SU-DHL-6 (cell line): Measurements from ENCODE around the gene ZNF132.

ENCODE experiments used
- H2AFZ ChIP-seq: fragments of 200-600 bp; sonication (generic); 2 replicates; pipeline ENCODE4 v1.6.1; 2014; ENCODE audit warnings: low read depth, mild to moderate bottlenecking, moderate library complexity, mixed read lengths, antibody characterized with exemption, low read length; ENCODE audit not compliant: severe bottlenecking
- H3F3A ChIP-seq: fragments of 200-600 bp; shearing (Covaris generic); 2 replicates; pipeline ENCODE4 v1.6.0; 2016; ENCODE audit warnings: antibody characterized with exemption, mild to moderate bottlenecking; ENCODE audit not compliant: insufficient read depth
- H3K27ac ChIP-seq: fragments of 200-600 bp; sonication (generic); 2 replicates; pipeline ENCODE4 v1.5.1; 2016; ENCODE audit warnings: low read depth, mild to moderate bottlenecking, low read length, moderate library complexity, mixed read lengths
- H3K27me3 ChIP-seq: fragments of 200-600 bp; sonication (generic), shearing (Covaris generic); 2 replicates; pipeline ENCODE4 v1.6.0; 2014; ENCODE audit warnings: mild to moderate bottlenecking, low read length
- H3K36me3 ChIP-seq: fragments of 200-600 bp; sonication (generic); 2 replicates; pipeline ENCODE4 v1.6.1; 2014; ENCODE audit warnings: mild to moderate bottlenecking, low read length, mixed read lengths
- H3K4me2 ChIP-seq: fragments of 300-600, 200-600 bp; shearing (Covaris generic), sonication (generic); 2 replicates; pipeline ENCODE4 v1.6.0; 2014; ENCODE audit warnings: low read length, low read depth, mild to moderate bottlenecking; ENCODE audit not compliant: poor library complexity, severe bottlenecking
- H3K4me3 ChIP-seq: fragments of 200-600 bp; sonication (generic); 2 replicates; pipeline ENCODE4 v1.5.1; 2014; ENCODE audit warnings: antibody characterized with exemption, low read length, mild to moderate bottlenecking, mixed read lengths; ENCODE audit not compliant: insufficient read depth, poor library complexity, severe bottlenecking
- H3K79me2 ChIP-seq: fragments of 200-600 bp; sonication (generic); 2 replicates; pipeline ENCODE4 v1.6.1; 2014; ENCODE audit warnings: mild to moderate bottlenecking, low read length, moderate library complexity; ENCODE audit not compliant: insufficient read depth
- H3K9ac ChIP-seq: fragments of 200-600 bp; sonication (generic); 2 replicates; pipeline ENCODE4 v1.7.0; 2014; ENCODE audit warnings: mild to moderate bottlenecking, low read length
- H3K9me2 ChIP-seq: fragments of 200-600 bp; sonication (generic); replicated peaks from 2 replicates; pipeline ENCODE4 v1.6.1; 2014; ENCODE audit warnings: low read length; ENCODE audit not compliant: insufficient read depth
- H3K9me3 ChIP-seq: fragments of 200-600 bp; sonication (generic); 2 replicates; pipeline ENCODE4 v1.6.1; 2014; ENCODE audit warnings: low read length, mixed read lengths; ENCODE audit not compliant: insufficient read depth
- H4K20me1 ChIP-seq: fragments of 200-600 bp; sonication (generic); 2 replicates; pipeline ENCODE4 v1.6.1; 2014; ENCODE audit warnings: low read depth, mild to moderate bottlenecking, antibody characterized with exemption, low read length, moderate library complexity, mixed read lengths
- EZH2phosphoT487 ChIP-seq: fragments of 200-600 bp; sonication (generic), shearing (Covaris generic); conservative IDR thresholded peaks from 2 replicates; pipeline ENCODE4 v1.6.1; 2018; ENCODE audit warnings: mild to moderate bottlenecking, antibody characterized with exemption, low read length, moderate library complexity, mixed read lengths
- TF ChIP-seq, protein P1 (sequence below): fragments of 200-600 bp; sonication (generic); IDR thresholded peaks from one replicate; pipeline ENCODE4 v1.5.1; 2017; ENCODE audit warnings: antibody characterized with exemption, mild to moderate bottlenecking, low read length, moderate library complexity; ENCODE audit not compliant: insufficient read depth, poor library complexity, severe bottlenecking

Gene ZNF132

DNA sequence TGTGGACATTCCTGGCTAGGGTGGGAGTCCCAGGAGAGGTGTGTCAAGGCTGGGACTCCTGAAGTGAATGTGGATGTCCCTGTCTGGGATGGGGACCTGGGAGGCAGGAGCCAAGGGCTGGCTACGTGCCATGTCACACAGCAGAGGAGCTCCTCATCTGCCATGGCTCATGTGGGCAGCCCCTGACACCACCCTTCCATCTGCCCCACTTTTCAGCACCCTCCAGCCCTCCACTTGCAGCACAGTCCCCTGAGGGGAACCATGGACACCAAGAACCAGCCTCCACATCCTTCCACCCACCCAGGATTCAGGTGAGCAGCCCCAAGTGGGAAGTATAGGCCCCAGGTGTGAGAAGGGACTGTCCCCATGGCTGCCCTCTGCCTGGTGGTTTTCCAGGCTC lies 37.9 kb upstream of the ZNF132 start:
- no peak overlapping the region for H3K27ac ChIP-seq
- H3K9ac ChIP-seq: no peak overlapping the region
- H3K79me2 ChIP-seq: no peaks in the 10 kb centered on the region
- H3K9me2 ChIP-seq: no peaks in the 10 kb centered on the region
- no peak for TF ChIP-seq EZH2phosphoT487
- TF ChIP-seq, protein P1, sequence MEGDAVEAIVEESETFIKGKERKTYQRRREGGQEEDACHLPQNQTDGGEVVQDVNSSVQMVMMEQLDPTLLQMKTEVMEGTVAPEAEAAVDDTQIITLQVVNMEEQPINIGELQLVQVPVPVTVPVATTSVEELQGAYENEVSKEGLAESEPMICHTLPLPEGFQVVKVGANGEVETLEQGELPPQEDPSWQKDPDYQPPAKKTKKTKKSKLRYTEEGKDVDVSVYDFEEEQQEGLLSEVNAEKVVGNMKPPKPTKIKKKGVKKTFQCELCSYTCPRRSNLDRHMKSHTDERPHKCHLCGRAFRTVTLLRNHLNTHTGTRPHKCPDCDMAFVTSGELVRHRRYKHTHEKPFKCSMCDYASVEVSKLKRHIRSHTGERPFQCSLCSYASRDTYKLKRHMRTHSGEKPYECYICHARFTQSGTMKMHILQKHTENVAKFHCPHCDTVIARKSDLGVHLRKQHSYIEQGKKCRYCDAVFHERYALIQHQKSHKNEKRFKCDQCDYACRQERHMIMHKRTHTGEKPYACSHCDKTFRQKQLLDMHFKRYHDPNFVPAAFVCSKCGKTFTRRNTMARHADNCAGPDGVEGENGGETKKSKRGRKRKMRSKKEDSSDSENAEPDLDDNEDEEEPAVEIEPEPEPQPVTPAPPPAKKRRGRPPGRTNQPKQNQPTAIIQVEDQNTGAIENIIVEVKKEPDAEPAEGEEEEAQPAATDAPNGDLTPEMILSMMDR: no peak
- H3K9me3 ChIP-seq: no peaks in the 10 kb centered on the region
- H3F3A ChIP-seq: peaks cover 10% of the 10 kb centered on the region
- no peak overlapping the region for H3K4me3 ChIP-seq
- no peak overlapping the region for H3K4me2 ChIP-seq
- H3K36me3 ChIP-seq: no peaks in the 10 kb centered on the region
- no peaks in the 10 kb centered on the region for H3K27me3 ChIP-seq
- H4K20me1 ChIP-seq: no peaks in the 10 kb centered on the region
- no peak overlapping the region for H2AFZ ChIP-seq

DNA sequence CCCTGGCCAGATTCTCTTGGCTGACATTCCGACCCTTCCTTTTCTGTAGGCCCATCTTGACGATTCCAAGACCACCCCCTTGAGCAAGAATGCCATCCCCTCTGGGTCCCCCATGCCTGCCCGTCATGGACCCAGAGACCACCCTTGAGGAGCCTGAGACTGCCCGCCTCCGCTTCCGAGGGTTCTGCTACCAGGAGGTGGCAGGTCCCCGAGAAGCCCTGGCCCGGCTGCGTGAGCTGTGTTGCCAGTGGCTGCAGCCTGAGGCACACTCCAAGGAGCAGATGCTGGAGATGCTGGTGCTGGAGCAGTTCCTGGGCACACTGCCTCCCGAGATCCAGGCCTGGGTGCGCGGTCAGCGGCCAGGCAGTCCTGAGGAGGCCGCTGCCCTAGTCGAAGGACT lies 37.2 kb upstream of the ZNF132 start:
- Histone ChIP-seq H3K9ac (peak overlapping the region; percentile 84; the same call in 1 of the 2 replicates), H3K4me3 (peak overlapping the region; percentile 60), H3K79me2 (no peaks in the 10 kb centered on the region), H3K27ac (no peak overlapping the region), H4K20me1 (no peaks in the 10 kb centered on the region), H3F3A (peaks cover 10% of the 10 kb centered on the region), H2AFZ (no peak overlapping the region), H3K27me3 (no peaks in the 10 kb centered on the region), H3K4me2 (peak overlapping the region; percentile 73), H3K36me3 (no peaks in the 10 kb centered on the region), H3K9me3 (no peaks in the 10 kb centered on the region), H3K9me2 (no peaks in the 10 kb centered on the region)
- TF ChIP-seq, protein P1: no peak
- TF ChIP-seq EZH2phosphoT487: no peak

DNA sequence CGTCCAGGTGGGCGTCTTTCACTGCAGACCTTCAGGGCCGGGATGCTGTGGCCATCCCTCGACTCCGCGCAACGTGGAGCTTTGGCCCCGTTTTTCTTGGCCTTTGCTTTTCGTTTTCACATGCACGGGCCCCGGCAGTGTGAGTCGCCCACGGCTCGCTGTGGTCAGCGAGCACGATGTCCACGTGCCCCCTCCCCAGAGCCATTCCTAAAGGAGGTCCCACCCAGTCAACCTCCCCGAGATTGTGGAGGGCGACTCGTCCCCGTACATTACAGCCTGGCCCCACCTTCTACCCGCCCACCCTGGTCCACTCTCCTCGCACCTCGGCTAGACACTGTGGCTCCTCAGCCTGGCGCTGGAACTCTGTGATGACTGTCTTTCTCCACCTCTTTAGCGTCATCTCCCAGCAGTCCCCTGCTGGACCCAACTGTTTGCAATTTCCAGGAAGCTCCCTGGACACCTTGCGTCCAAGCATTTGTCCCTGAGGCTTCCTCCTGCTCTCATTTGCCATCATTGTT lies 36.6 kb upstream of the ZNF132 start:
- peak overlapping the region; percentile 84 for H3K9ac ChIP-seq
- H4K20me1 ChIP-seq: no peaks in the 10 kb centered on the region
- no peaks in the 10 kb centered on the region for H3K9me2 ChIP-seq
- peak overlapping the region; percentile 73 for H3K4me2 ChIP-seq
- H3K79me2 ChIP-seq: no peaks in the 10 kb centered on the region
- TF ChIP-seq, protein P1: no peak
- TF ChIP-seq EZH2phosphoT487: no peak
- peak overlapping the region; percentile 52 for H2AFZ ChIP-seq
- H3K4me3 ChIP-seq: peak overlapping the region; percentile 60
- peak overlapping the region; percentile 74 for H3K27ac ChIP-seq
- no peaks in the 10 kb centered on the region for H3K27me3 ChIP-seq
- H3K9me3 ChIP-seq: no peaks in the 10 kb centered on the region
- H3K36me3 ChIP-seq: no peaks in the 10 kb centered on the region
- H3F3A ChIP-seq: peaks cover 10% of the 10 kb centered on the region
